ENCODE measurements around the gene EEF1AKMT1.

Gene EEF1AKMT1

GRCh38 chr13:20704459-20705069 is 69.2 kb downstream of the EEF1AKMT1 start:
- no peak overlapping the region for H3K27ac ChIP-seq
- H3K27me3 ChIP-seq (ENCODE audit: insufficient read depth, low read depth, severe bottlenecking), result no peaks in the 10 kb centered on the region
- no peak for TF ChIP-seq CTCF (IDR thresholded peaks at IDR 0.05; ENCODE audit: low read depth, low read length)
- H3K9me3 ChIP-seq (ENCODE audit: severe bottlenecking), result no peaks in the 10 kb centered on the region
- H3K4me3 ChIP-seq (ENCODE audit: low read depth, low read length), result no peak overlapping the region
- no peaks in the 10 kb centered on the region for H3K36me3 ChIP-seq
- DNase-seq, result no peak

- DNase-seq, result peak; percentile 90
- H3K9me3 ChIP-seq (ENCODE audit: severe bottlenecking), result no peaks in the 10 kb centered on the region
Measured at GRCh38 chr13:20703780-20704458, 69.8 kb downstream of the EEF1AKMT1 start.

GRCh38 chr13:20702915-20703779 is 70.6 kb downstream of the EEF1AKMT1 start, which contains the start of gene IL17D:
TSS of gene IL17D (plus strand) at chr13:20703699. CDS start at chr13:20704002, 303 bp downstream.
- peak within 1 kb of the TSS; percentile 61 for H3K27ac ChIP-seq
- H3K36me3 ChIP-seq, result no peaks in the 10 kb centered on the region
- H3K4me3 ChIP-seq (ENCODE audit: low read depth, low read length), result peak within 1 kb of the TSS; percentile 91
- peak; percentile 51 for DNase-seq
- H3K9me3 ChIP-seq (ENCODE audit: severe bottlenecking), result no peaks in the 10 kb centered on the region
- TF ChIP-seq CTCF (IDR thresholded peaks at IDR 0.05; ENCODE audit: low read depth, low read length), result no peak
- no peaks in the 10 kb centered on the region for H3K27me3 ChIP-seq (ENCODE audit: insufficient read depth, low read depth, severe bottlenecking)

More at GRCh38 chr13:20703780-20704458, 69.8 kb downstream of the EEF1AKMT1 start:
- peak overlapping the region; percentile 9; the same call in 1 of the 2 replicates for H3K4me3 ChIP-seq (ENCODE audit: low read depth, low read length)
- no peaks in the 10 kb centered on the region for H3K36me3 ChIP-seq
- no peak overlapping the region for H3K27ac ChIP-seq
- peak; percentile 80 for TF ChIP-seq CTCF (IDR thresholded peaks at IDR 0.05; ENCODE audit: low read depth, low read length)
- no peaks in the 10 kb centered on the region for H3K27me3 ChIP-seq (ENCODE audit: insufficient read depth, low read depth, severe bottlenecking)

GRCh38 chr13:20702530-20702914 is 71.2 kb downstream of the EEF1AKMT1 start:
- no peaks in the 10 kb centered on the region for H3K27me3 ChIP-seq (ENCODE audit: insufficient read depth, low read depth, severe bottlenecking)
- no peak overlapping the region; the same call in 1 of the 2 replicates for H3K27ac ChIP-seq
- peak overlapping the region; percentile 91 for H3K4me3 ChIP-seq (ENCODE audit: low read depth, low read length)
- no peaks in the 10 kb centered on the region for H3K36me3 ChIP-seq
- H3K9me3 ChIP-seq (ENCODE audit: severe bottlenecking), result no peaks in the 10 kb centered on the region
- no peak for TF ChIP-seq CTCF (IDR thresholded peaks at IDR 0.05; ENCODE audit: low read depth, low read length)
- DNase-seq, result no peak

GRCh38 chr13:20701461-20701860 is 72.3 kb downstream of the EEF1AKMT1 start:
- DNase-seq, result no peak
- no peaks in the 10 kb centered on the region for H3K36me3 ChIP-seq
- no peaks in the 10 kb centered on the region for H3K27me3 ChIP-seq (ENCODE audit: insufficient read depth, low read depth, severe bottlenecking)
- TF ChIP-seq CTCF (IDR thresholded peaks at IDR 0.05; ENCODE audit: low read depth, low read length), result no peak
- no peak overlapping the region for H3K4me3 ChIP-seq (ENCODE audit: low read depth, low read length)
- H3K9me3 ChIP-seq (ENCODE audit: severe bottlenecking), result no peaks in the 10 kb centered on the region
- no peak overlapping the region for H3K27ac ChIP-seq
